GM12891 (cell line): ENCODE results near the gene CHCHD6.

Source experiments
- PAX5 ChIP-seq: IDR thresholded peaks from 2 replicates; pipeline ENCODE4 v1.6.1; 2011; ENCODE audit warnings: low read length, moderate library complexity, mild to moderate bottlenecking; ENCODE audit not compliant: insufficient read depth, severe bottlenecking
- POLR2A ChIP-seq: IDR thresholded peaks from 2 replicates; pipeline ENCODE4 v1.6.1; 2011; ENCODE audit warnings: low read depth, low read length, control low read depth
- POLR2AphosphoS5 ChIP-seq: IDR thresholded peaks from 2 replicates; pipeline ENCODE4 v1.6.1; 2011; ENCODE audit warnings: low read depth, low read length, control low read depth
- TAF1 ChIP-seq: IDR thresholded peaks from 2 replicates; pipeline ENCODE4 v1.6.1; 2011; ENCODE audit warnings: low read depth, low read length, control low read depth

GRCh38 chr3:126945171-126945721 is 241.2 kb downstream of the CHCHD6 start:
- no peak for TF ChIP-seq POLR2A
- TF ChIP-seq POLR2AphosphoS5: no peak
- TF ChIP-seq TAF1: no peak
- no peak for TF ChIP-seq PAX5
